HL-60 (cell line): Measurements from ENCODE around the gene NPAS1.

Experiments used
- DNase-seq, 2 experiments: peaks; one replicate each; pipeline ENCODE4 v3.0.0-alpha.2; 2010 to 2020; ENCODE audit warnings: low read depth in 1 of 2, low spot score in 1 of 2
- H3K27ac ChIP-seq: fragments of 250-450 bp; sonication (Bioruptor Pico); replicated peaks from 2 replicates; pipeline ENCODE4 v1.5.1; 2020; ENCODE audit warnings: mild to moderate bottlenecking, moderate library complexity
- H3K27me3 ChIP-seq: fragments of 250-450 bp; sonication (Bioruptor Pico); 2 replicates; pipeline ENCODE4 v1.5.1; 2021; ENCODE audit warnings: mild to moderate bottlenecking, moderate library complexity; ENCODE audit not compliant: insufficient read depth, poor library complexity, severe bottlenecking
- H3K4me3 ChIP-seq: replicated peaks from 2 replicates; pipeline ENCODE4 v1.5.1; 2011; ENCODE audit warnings: mild to moderate bottlenecking, control low read depth, low read length; ENCODE audit not compliant: insufficient read depth
- GABPA ChIP-seq: IDR thresholded peaks from 2 replicates; pipeline ENCODE4 v1.6.1; 2012; ENCODE audit warnings: low read depth
- POLR2AphosphoS5 ChIP-seq: IDR thresholded peaks from 2 replicates; pipeline ENCODE4 v1.6.1; 2012; ENCODE audit warnings: low read depth
- REST ChIP-seq: IDR thresholded peaks from 2 replicates; pipeline ENCODE4 v1.6.1; 2012; ENCODE audit warnings: low read depth; ENCODE audit not compliant: insufficient replicate concordance
- SPI1 ChIP-seq: IDR thresholded peaks from 2 replicates; pipeline ENCODE4 v1.6.1; 2012; ENCODE audit warnings: low read depth, mild to moderate bottlenecking, borderline replicate concordance
- TF ChIP-seq, protein P1 (sequence below): IDR thresholded peaks from one replicate; pipeline ENCODE4 v1.5.1; 2011; ENCODE audit warnings: low read length, control low read depth, inconsistent platforms; ENCODE audit not compliant: insufficient read depth

Gene NPAS1

GRCh38 chr19:47003611-47004465 lies 15.8 kb upstream of the NPAS1 start:
- Histone ChIP-seq H3K4me3 (no peak overlapping the region), H3K27ac (no peak overlapping the region), H3K27me3 (peaks cover 16% of the 10 kb centered on the region)
- TF ChIP-seq GABPA: no peak
- no peak for TF ChIP-seq SPI1
- no peak for TF ChIP-seq POLR2AphosphoS5
- TF ChIP-seq REST: no peak
- TF ChIP-seq, protein P1, sequence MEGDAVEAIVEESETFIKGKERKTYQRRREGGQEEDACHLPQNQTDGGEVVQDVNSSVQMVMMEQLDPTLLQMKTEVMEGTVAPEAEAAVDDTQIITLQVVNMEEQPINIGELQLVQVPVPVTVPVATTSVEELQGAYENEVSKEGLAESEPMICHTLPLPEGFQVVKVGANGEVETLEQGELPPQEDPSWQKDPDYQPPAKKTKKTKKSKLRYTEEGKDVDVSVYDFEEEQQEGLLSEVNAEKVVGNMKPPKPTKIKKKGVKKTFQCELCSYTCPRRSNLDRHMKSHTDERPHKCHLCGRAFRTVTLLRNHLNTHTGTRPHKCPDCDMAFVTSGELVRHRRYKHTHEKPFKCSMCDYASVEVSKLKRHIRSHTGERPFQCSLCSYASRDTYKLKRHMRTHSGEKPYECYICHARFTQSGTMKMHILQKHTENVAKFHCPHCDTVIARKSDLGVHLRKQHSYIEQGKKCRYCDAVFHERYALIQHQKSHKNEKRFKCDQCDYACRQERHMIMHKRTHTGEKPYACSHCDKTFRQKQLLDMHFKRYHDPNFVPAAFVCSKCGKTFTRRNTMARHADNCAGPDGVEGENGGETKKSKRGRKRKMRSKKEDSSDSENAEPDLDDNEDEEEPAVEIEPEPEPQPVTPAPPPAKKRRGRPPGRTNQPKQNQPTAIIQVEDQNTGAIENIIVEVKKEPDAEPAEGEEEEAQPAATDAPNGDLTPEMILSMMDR: no peak
- DNase-seq: no peak

- H3K27me3 ChIP-seq: peaks cover 16% of the 10 kb centered on the region
- no peak overlapping the region for H3K27ac ChIP-seq
- TF ChIP-seq POLR2AphosphoS5 (no peak), REST (no peak)
- TF ChIP-seq, protein P1: no peak
- DNase-seq: no peak
- no peak overlapping the region for H3K4me3 ChIP-seq
Measured at GRCh38 chr19:47005164-47005641, 14.4 kb upstream of the NPAS1 start.

DNA sequence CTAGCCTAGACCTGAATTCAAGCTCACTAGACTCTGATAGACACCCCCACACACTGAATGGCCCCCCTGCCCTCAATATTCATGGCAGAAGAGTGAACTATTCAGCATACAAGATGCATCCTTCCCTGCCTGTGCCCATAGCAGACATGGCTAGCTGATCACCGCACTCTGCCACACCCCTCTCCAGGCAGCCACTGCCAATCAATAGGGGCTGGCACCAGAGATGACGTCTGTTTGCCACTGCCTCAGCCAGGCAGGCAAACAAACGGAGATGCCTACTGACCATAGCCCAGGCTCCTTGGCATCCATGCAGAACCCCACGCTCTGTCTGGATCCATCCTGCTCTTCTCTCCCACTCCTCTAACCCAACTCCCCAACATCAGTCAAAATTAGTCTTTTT lies 13.8 kb upstream of the NPAS1 start:
- peak in 1 of 2 experiments; percentile 31 for DNase-seq
- Histone ChIP-seq H3K27me3 (peaks cover 16% of the 10 kb centered on the region), H3K27ac (no peak overlapping the region), H3K4me3 (no peak overlapping the region)
- no peak for TF ChIP-seq REST
- no peak for TF ChIP-seq GABPA
- no peak for TF ChIP-seq POLR2AphosphoS5
- TF ChIP-seq SPI1: no peak
- TF ChIP-seq, protein P1: no peak
